ENCODE measurements around the gene ENOX1. TPM values are rescaled to one million over a fixed set of nuclear protein-coding genes. Genes with fewer than 3 reads are reported as not detected.
"Not testable (repeated sequence)": the region's sequence is repeated elsewhere in the genome, so short reads cannot be mapped to it uniquely, and the experiment has no call there.

ENOX1 gene
- polyA plus RNA-seq, 6 donors from 2014 or later, result not detected

DNA sequence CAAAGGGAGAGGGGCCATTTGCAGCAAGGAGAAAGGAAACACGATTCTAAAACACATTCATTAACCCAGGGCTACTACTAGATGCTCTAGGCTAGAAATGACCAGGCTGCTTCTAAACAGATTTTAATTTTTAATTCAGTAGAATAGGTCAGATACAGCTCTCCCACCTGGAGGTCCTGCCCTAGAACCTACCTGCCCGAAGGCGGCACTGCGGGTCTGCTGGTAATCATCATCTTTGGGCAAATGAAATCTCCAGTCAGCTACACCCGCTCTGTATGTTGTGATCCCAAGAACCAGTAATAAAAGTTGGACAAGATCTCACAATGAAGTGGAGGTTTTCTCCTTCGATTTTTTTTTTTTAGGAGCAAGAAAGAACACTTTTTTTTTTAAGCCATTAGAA is 345.3 kb downstream of the ENOX1 start:
- ATAC-seq (ENCODE audit: low read depth in 2 of 2) (no peak), DNase-seq (no peak)
- H3K27me3 Mint-ChIP-seq, result no peaks in the 10 kb centered on the region
- H3K9me3 Mint-ChIP-seq, result no peaks in the 10 kb centered on the region
- H3K36me3 Mint-ChIP-seq, result no peaks in the 10 kb centered on the region
- no peaks in the 10 kb centered on the region for H3K4me1 Mint-ChIP-seq
- no peak overlapping the region for H3K27ac Mint-ChIP-seq
- H3K4me3 Mint-ChIP-seq, result no peak overlapping the region

DNA sequence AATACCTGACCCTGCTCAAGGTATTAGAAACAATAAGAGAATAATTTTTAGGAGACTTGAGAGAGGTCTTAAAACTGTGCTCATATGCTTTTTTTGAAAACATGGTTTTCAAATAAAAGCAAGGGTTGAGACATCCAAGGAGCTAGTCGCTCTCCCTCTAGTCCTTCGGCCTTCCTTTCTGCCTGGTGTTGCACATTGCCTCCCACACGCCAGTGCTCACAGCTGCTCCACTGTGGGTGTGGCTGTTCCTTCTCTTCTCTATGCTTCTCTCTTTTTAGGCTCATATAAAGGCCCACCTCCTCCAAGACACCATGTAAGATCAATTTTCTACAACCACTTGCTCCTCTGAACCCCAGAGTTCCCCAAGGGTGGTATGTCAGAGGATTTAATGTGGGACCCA is 352.6 kb downstream of the ENOX1 start:
- H3K27me3 Mint-ChIP-seq, result no peaks in the 10 kb centered on the region
- no peak overlapping the region for H3K27ac Mint-ChIP-seq
- H3K9me3 Mint-ChIP-seq, result no peaks in the 10 kb centered on the region
- H3K4me1 Mint-ChIP-seq, result no peaks in the 10 kb centered on the region
- no peaks in the 10 kb centered on the region for H3K36me3 Mint-ChIP-seq
- DNase-seq (no peak), ATAC-seq (ENCODE audit: low read depth in 2 of 2) (no peak)
- no peak overlapping the region for H3K4me3 Mint-ChIP-seq

- Mint-ChIP-seq H3K27me3 (no peaks in the 10 kb centered on the region), H3K36me3 (no peaks in the 10 kb centered on the region), H3K9me3 (no peaks in the 10 kb centered on the region), H3K4me1 (no peaks in the 10 kb centered on the region), H3K4me3 (no peak overlapping the region), H3K27ac (no peak overlapping the region)
- DNase-seq (no peak), ATAC-seq (ENCODE audit: low read depth in 2 of 2) (no peak)
Measured at GRCh38 chr13:43433691-43434141, 353.1 kb downstream of the ENOX1 start.

- Mint-ChIP-seq H3K4me3 (no peak overlapping the region), H3K27ac (no peak overlapping the region), H3K4me1 (no peaks in the 10 kb centered on the region), H3K9me3 (no peaks in the 10 kb centered on the region), H3K36me3 (no peaks in the 10 kb centered on the region), H3K27me3 (no peaks in the 10 kb centered on the region)
- ATAC-seq (ENCODE audit: low read depth in 2 of 2), result no peak
- DNase-seq, result no peak
Measured at GRCh38 chr13:43432958-43433357, 353.8 kb downstream of the ENOX1 start.

- no peaks in the 10 kb centered on the region for H3K9me3 Mint-ChIP-seq
- no peak overlapping the region for H3K4me3 Mint-ChIP-seq
- no peaks in the 10 kb centered on the region for H3K36me3 Mint-ChIP-seq
- ATAC-seq (ENCODE audit: low read depth in 2 of 2), result no peak
- no peaks in the 10 kb centered on the region for H3K4me1 Mint-ChIP-seq
- DNase-seq, result no peak
- H3K27ac Mint-ChIP-seq, result no peak overlapping the region
- no peaks in the 10 kb centered on the region for H3K27me3 Mint-ChIP-seq
Measured at GRCh38 chr13:43431841-43432240, 354.9 kb downstream of the ENOX1 start.

- no peaks in the 10 kb centered on the region for H3K9me3 Mint-ChIP-seq
- no peak for DNase-seq
- H3K4me1 Mint-ChIP-seq, result no peaks in the 10 kb centered on the region
- H3K36me3 Mint-ChIP-seq, result no peaks in the 10 kb centered on the region
- ATAC-seq (ENCODE audit: low read depth in 2 of 2), result no peak
- H3K4me3 Mint-ChIP-seq, result no peak overlapping the region
- no peak overlapping the region for H3K27ac Mint-ChIP-seq
- no peaks in the 10 kb centered on the region for H3K27me3 Mint-ChIP-seq
Measured at GRCh38 chr13:43431290-43431716, 355.5 kb downstream of the ENOX1 start.

DNA sequence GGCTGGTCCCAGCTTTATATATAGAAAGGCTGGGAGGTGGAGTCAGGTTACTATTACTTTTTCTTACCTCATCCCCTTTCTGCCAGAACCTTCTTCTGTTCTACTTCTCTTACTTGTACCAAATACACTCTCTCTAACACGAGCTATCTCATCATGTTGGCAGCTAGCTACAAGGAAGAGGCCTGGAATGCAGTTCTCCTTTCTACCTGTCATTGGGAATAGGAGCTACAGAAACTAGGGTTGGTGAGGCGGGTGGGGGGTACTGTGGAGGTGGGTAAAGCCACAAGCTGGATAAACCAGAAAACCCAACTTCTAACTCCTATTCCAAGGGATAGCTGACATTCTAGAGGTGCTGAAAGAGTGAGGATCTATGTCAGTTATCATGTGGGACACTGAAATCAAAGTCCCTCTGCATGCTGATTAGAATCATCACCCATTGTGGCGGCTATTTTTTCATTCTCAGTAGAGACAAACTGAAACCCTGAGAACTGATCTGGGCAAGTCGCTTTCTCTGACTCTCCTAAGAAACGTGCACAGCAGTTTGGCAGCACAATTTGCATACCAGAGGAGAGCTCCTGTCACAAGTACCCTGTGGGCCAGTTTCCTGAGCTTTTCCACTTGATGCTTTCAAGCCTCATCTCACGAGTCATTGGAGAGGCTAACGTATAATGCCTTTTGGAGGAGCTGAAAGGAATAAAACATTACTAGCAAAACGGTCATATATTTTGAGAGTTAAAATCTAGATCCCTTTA is 358.1 kb downstream of the ENOX1 start:
- Mint-ChIP-seq H3K27me3 (no peaks in the 10 kb centered on the region), H3K27ac (no peak overlapping the region), H3K4me3 (no peak overlapping the region), H3K36me3 (no peaks in the 10 kb centered on the region), H3K4me1 (no peaks in the 10 kb centered on the region), H3K9me3 (no peaks in the 10 kb centered on the region)
- ATAC-seq (ENCODE audit: low read depth in 2 of 2), result no peak
- no peak for DNase-seq

- no peaks in the 10 kb centered on the region for H3K9me3 Mint-ChIP-seq
- H3K27ac Mint-ChIP-seq, result no peak overlapping the region
- no peak for DNase-seq
- H3K4me1 Mint-ChIP-seq, result no peaks in the 10 kb centered on the region
- H3K36me3 Mint-ChIP-seq, result no peaks in the 10 kb centered on the region
- no peak for ATAC-seq (ENCODE audit: low read depth in 2 of 2)
- no peaks in the 10 kb centered on the region for H3K27me3 Mint-ChIP-seq
- H3K4me3 Mint-ChIP-seq, result no peak overlapping the region
Measured at GRCh38 chr13:43426355-43426754, 360.4 kb downstream of the ENOX1 start.

GRCh38 chr13:43425234-43425633 is 361.5 kb downstream of the ENOX1 start:
- no peak for DNase-seq
- Mint-ChIP-seq H3K9me3 (peaks cover 0 to 8% (median 2%) of the 10 kb centered on the region in 7 donors), H3K4me3 (peak overlapping the region in 1 of 8 donors; percentile 41), H3K27ac (no peak overlapping the region), H3K27me3 (no peaks in the 10 kb centered on the region), H3K4me1 (no peaks in the 10 kb centered on the region), H3K36me3 (no peaks in the 10 kb centered on the region)
- no peak for ATAC-seq (ENCODE audit: low read depth in 2 of 2)

- H3K36me3 Mint-ChIP-seq, result no peaks in the 10 kb centered on the region
- ATAC-seq (ENCODE audit: low read depth in 2 of 2), result no peak
Measured at GRCh38 chr13:43424412-43424811, 362.4 kb downstream of the ENOX1 start.

GRCh38 chr13:43422116-43422515 is 364.7 kb downstream of the ENOX1 start:
- Mint-ChIP-seq H3K4me1 (no peaks in the 10 kb centered on the region), H3K36me3 (no peaks in the 10 kb centered on the region), H3K27me3 (no peaks in the 10 kb centered on the region), H3K4me3 (no peak overlapping the region), H3K9me3 (peaks cover 0 to 12% (median 4%) of the 10 kb centered on the region in 7 donors), H3K27ac (no peak overlapping the region)
- ATAC-seq (ENCODE audit: low read depth in 2 of 2) (no peak), DNase-seq (no peak)

More at GRCh38 chr13:43424412-43424811, 362.4 kb downstream of the ENOX1 start:
- Mint-ChIP-seq H3K27ac (no peak overlapping the region), H3K4me1 (no peaks in the 10 kb centered on the region), H3K9me3 (peaks cover 0 to 12% (median 4%) of the 10 kb centered on the region in 7 donors), H3K27me3 (no peaks in the 10 kb centered on the region), H3K4me3 (no peak overlapping the region)
- DNase-seq, result no peak

- not testable (repeated sequence) for DNase-seq; H3K4me3 Mint-ChIP-seq; ATAC-seq (ENCODE audit: low read depth in 2 of 2); H3K4me1 Mint-ChIP-seq; H3K27ac Mint-ChIP-seq; H3K36me3 Mint-ChIP-seq; H3K27me3 Mint-ChIP-seq
- peaks cover 0 to 12% (median 4%) of the 10 kb centered on the region in 7 donors for H3K9me3 Mint-ChIP-seq
Measured at GRCh38 chr13:43416842-43417241, 369.9 kb downstream of the ENOX1 start.

GRCh38 chr13:43416408-43416807 is 370.4 kb downstream of the ENOX1 start:
- H3K27ac Mint-ChIP-seq; DNase-seq; H3K36me3 Mint-ChIP-seq; H3K4me1 Mint-ChIP-seq; H3K27me3 Mint-ChIP-seq; ATAC-seq (ENCODE audit: low read depth in 2 of 2); H3K4me3 Mint-ChIP-seq: not testable (repeated sequence)
- H3K9me3 Mint-ChIP-seq, result peaks cover 0 to 12% (median 4%) of the 10 kb centered on the region in 7 donors

DNA sequence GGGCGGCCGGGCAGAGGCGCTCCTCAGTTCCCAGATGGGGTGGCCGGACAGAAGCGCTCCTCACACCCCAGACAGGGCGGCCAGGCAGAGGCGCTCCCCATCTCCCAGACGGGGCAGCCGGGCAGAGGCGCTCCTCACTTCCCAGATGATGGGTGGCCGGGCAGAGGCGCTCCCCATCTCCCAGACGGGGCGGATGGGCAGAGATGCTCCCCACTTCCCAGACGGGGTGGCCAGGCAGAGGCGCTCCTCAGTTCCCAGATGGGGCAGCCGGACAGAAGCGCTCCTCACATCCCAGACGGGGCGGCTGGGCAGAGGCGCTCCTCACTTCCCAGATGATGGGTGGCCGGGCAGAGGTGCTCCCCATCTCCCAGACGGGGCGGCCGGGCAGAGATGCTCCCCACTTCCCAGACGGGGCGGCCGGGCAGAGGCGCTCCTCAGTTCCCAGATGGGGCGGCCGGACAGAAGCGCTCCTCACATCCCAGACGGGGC is 370.8 kb downstream of the ENOX1 start:
- not testable (repeated sequence) for H3K27me3 Mint-ChIP-seq; H3K27ac Mint-ChIP-seq; H3K36me3 Mint-ChIP-seq; DNase-seq; H3K4me3 Mint-ChIP-seq; H3K4me1 Mint-ChIP-seq; ATAC-seq (ENCODE audit: low read depth in 2 of 2)
- peaks cover 0 to 11% (median 4%) of the 10 kb centered on the region in 7 donors for H3K9me3 Mint-ChIP-seq
